ENCODE data around the gene PTPRN2. TPM values are rescaled to one million over a fixed set of nuclear protein-coding genes. Genes with fewer than 3 reads are reported as not detected.
A peak's percentile ranks its signal among the peaks of the same experiment; 100 is the strongest.

The PTPRN2 gene
- total and polyA plus RNA-seq, 2 of the 13 experiments (the other 11 are each of a cell fraction or from before 2014, with no cell fraction given): 2.5 to 24.2 TPM

DNA sequence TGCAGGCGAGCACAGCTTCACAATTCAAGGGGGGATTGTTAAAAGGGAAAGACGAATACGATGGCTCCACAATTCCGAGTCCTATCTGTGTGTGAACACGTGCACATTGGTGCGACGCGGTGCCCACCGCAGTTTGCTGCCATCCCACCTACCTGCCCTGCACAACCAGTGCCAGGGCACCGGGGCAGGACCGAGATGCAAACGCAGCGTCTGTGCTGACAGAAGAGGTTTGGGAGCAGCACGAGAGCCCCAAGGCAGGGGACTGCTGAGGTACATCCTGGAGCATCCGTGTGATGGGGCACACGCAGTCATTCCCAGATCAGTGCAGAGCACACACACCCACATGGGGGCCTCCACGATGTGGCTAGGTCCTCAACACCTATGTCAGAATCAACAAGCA, 1029.6 kb downstream of the PTPRN2 start (continued):
- no peak for TF ChIP-seq NR2F1 (CRISPR knock-in tag; IDR thresholded peaks at IDR 0.05)

DNA sequence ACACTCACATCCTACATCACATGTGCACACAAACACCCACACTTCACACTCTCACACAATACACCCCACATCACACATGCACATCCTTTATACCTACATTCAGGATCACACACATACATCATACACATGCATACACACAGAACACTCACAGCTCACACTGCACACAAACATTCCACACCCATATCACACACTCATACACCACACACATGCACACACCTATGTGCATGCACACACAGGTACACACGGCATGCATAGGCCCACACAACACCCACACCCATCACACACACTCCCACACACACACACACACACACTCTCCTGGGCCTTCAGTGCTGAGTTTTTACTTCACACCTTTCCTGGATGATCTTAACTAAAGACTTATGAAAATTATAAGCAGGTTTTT, 1030.4 kb downstream of the PTPRN2 start:
- Histone ChIP-seq H3K4me1 (ENCODE audit: insufficient read depth, low read length) (peaks cover 64% of the 10 kb centered on the region), H3K79me2 (ENCODE audit: insufficient read depth, low read length) (no peaks in the 10 kb centered on the region), H4K20me1 (ENCODE audit: insufficient read depth, low read length) (no peaks in the 10 kb centered on the region), H3K9ac (ENCODE audit: insufficient read depth, low read depth, low read length) (no peak overlapping the region), H3K9me3 (ENCODE audit: low read length) (no peaks in the 10 kb centered on the region), H3K36me3 (replicated peaks in 1 of 2; ENCODE audit: control insufficient read depth in 1 of 2, insufficient read depth in 2 of 2, low read length in 2 of 2) (no peaks in the 10 kb centered on the region), H3K27me3 (ENCODE audit: control insufficient read depth in 1 of 2, insufficient read depth in 2 of 2, low read length in 2 of 2) (peaks cover 2 to 6% of the 10 kb centered on the region in 2 experiments; a peak in 1 of 5 replicates), H2AFZ (ENCODE audit: low read length) (no peak overlapping the region), H3K27ac (ENCODE audit: extremely low read length, insufficient read depth, low read length) (no peak overlapping the region), H3K4me3 (replicated peaks in 1 of 3; ENCODE audit: insufficient read depth in 1 of 3, low read depth in 2 of 3, low read length in 3 of 3) (no peak overlapping the region), H3K4me2 (ENCODE audit: low read depth, low read length) (no peak overlapping the region)
- POLR2A ChIA-PET: no interaction called here
- TF ChIP-seq SOX6 (IDR thresholded peaks at IDR 0.05) (0 out of 2 replicates have a peak, but pooled peaks have one; percentile 17), SOX6 (CRISPR knock-in tag; IDR thresholded peaks at IDR 0.05) (no peak), ZBTB20 (CRISPR knock-in tag; IDR thresholded peaks at IDR 0.05; ENCODE audit: borderline replicate concordance, low read depth) (no peak), ZNF792 (CRISPR knock-in tag; IDR thresholded peaks at IDR 0.05) (no peak), ZFP1 (CRISPR knock-in tag; IDR thresholded peaks at IDR 0.05) (no peak), TEAD3 (CRISPR knock-in tag; optimal IDR thresholded peaks at IDR 0.05; ENCODE audit: borderline replicate concordance) (peak; percentile 20)
- ATAC-seq: no peak
- WGBS (ENCODE audit: low lambda C conversion rate): 69% methylated on average over 1 of the region's 1 CpG
- CTCF ChIA-PET (ENCODE audit: low intra/inter-chr PET ratio, low total read pairs): no interaction called here
- DNase-seq (ENCODE audit: low spot score): no peak
- no peak for FAIRE-seq
- in situ Hi-C loops (cut with HindIII; ENCODE audit: extremely low pct_ligation_motif_present, low pct_unique_long_range_greater_than_20kb) (no loop called here), intact Hi-C loops (cut with micrococcal nuclease; ENCODE audit: unreplicated experiment) (no loop called here)
- no TSS peak for BruUV-seq (replicated peaks)

DNA sequence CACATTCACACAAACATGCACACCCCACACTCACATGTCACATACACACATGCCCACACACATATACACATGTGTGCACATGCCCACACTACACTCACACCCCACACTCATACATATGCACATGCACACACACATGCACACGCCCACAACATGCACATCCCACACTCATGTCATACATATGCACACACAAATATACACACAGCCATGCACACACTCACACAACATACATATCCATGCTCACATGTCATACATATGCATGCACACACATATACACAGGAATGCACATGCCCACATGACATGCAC, 1031.0 kb downstream of the PTPRN2 start:
- intact Hi-C loops (cut with micrococcal nuclease; ENCODE audit: unreplicated experiment) (no loop called here), in situ Hi-C loops (cut with HindIII; ENCODE audit: extremely low pct_ligation_motif_present, low pct_unique_long_range_greater_than_20kb) (no loop called here)
- Histone ChIP-seq H3K4me3 (replicated peaks in 1 of 3; ENCODE audit: insufficient read depth in 1 of 3, low read depth in 2 of 3, low read length in 3 of 3) (no peak overlapping the region), H3K27me3 (ENCODE audit: control insufficient read depth in 1 of 2, insufficient read depth in 2 of 2, low read length in 2 of 2) (peaks cover 2 to 6% of the 10 kb centered on the region in 2 experiments; a peak in 1 of 5 replicates), H2AFZ (ENCODE audit: low read length) (no peak overlapping the region), H3K9ac (ENCODE audit: insufficient read depth, low read depth, low read length) (no peak overlapping the region), H3K79me2 (ENCODE audit: insufficient read depth, low read length) (no peaks in the 10 kb centered on the region), H4K20me1 (ENCODE audit: insufficient read depth, low read length) (no peaks in the 10 kb centered on the region), H3K4me2 (ENCODE audit: low read depth, low read length) (no peak overlapping the region), H3K4me1 (ENCODE audit: insufficient read depth, low read length) (peaks cover 64% of the 10 kb centered on the region), H3K9me3 (ENCODE audit: low read length) (no peaks in the 10 kb centered on the region), H3K36me3 (replicated peaks in 1 of 2; ENCODE audit: control insufficient read depth in 1 of 2, insufficient read depth in 2 of 2, low read length in 2 of 2) (no peaks in the 10 kb centered on the region), H3K27ac (ENCODE audit: extremely low read length, insufficient read depth, low read length) (no peak overlapping the region)
- WGBS (ENCODE audit: low lambda C conversion rate): 89% methylated on average over 1 of the region's 1 CpG
- ATAC-seq (no peak), DNase-seq (ENCODE audit: low spot score) (no peak), FAIRE-seq (peak; percentile 46)
- BruUV-seq (replicated peaks): no TSS peak
- CTCF ChIA-PET (ENCODE audit: low intra/inter-chr PET ratio, low total read pairs): no interaction called here
- POLR2A ChIA-PET: no interaction called here
- TF ChIP-seq ZBTB40 (IDR thresholded peaks at IDR 0.05): 0 out of 2 replicates have a peak, but pooled peaks have one; percentile 1
- TF ChIP-seq ZBTB40 (CRISPR knock-in tag; IDR thresholded peaks at IDR 0.05): no peak
- TF ChIP-seq MIER3 (CRISPR knock-in tag; IDR thresholded peaks at IDR 0.05; ENCODE audit: borderline replicate concordance): no peak
